ENCODE results near the gene HBP1. TPM values are rescaled to one million over a fixed set of nuclear protein-coding genes. Genes with fewer than 3 reads are reported as not detected.

The HBP1 gene
- total and polyA plus RNA-seq, 2 of the 4 experiments (the other 2 are of a cell fraction) = 27.1 to 69.9 TPM

GRCh38 chr7:107242267-107242666, 73.5 kb downstream of the HBP1 start:
- no TSS peak for BruUV-seq (replicated peaks)
- Histone ChIP-seq H2BK120ac (ENCODE audit: low read depth, low read length) (no peak overlapping the region), H2AK9ac (replicated peaks; ENCODE audit: low read depth, low read length, poor library complexity) (no peak overlapping the region), H2BK15ac (ENCODE audit: low read depth, low read length) (no peak overlapping the region), H3K23ac (ENCODE audit: low read depth, low read length) (no peak overlapping the region), H2AK5ac (ENCODE audit: low read depth, low read length) (no peak overlapping the region), H3K18ac (ENCODE audit: low read depth, low read length) (no peak overlapping the region), H3K27me3 (ENCODE audit: control insufficient read depth, insufficient read depth, low read length) (no peaks in the 10 kb centered on the region), H3K14ac (replicated peaks; ENCODE audit: low read depth, low read length) (no peak overlapping the region), H4K20me1 (ENCODE audit: insufficient read depth, low read length) (no peaks in the 10 kb centered on the region), H3K9me1 (ENCODE audit: insufficient read depth, low read length) (no peaks in the 10 kb centered on the region), H3K4me2 (ENCODE audit: low read depth, low read length) (no peak overlapping the region), H3K9me3 (ENCODE audit: control insufficient read depth, insufficient read depth, low read length) (peaks cover 7% of the 10 kb centered on the region; the same call in 1 of the 2 replicates), H3K56ac (ENCODE audit: extremely low read depth, insufficient read depth, low read length) (no peak overlapping the region), H3K4ac (ENCODE audit: low read depth, low read length) (no peak overlapping the region), H4K5ac (ENCODE audit: low read depth, low read length) (no peak overlapping the region), H3K4me3 (ENCODE audit: insufficient read depth, low read depth, low read length) (no peak overlapping the region), H3K79me1 (ENCODE audit: low read depth in 1 of 2, low read length in 2 of 2) (0 out of 4 replicates have a peak, but pooled peaks cover 0 to 5% of the 10 kb centered on the region in 2 experiments), H2BK20ac (ENCODE audit: low read depth, low read length) (no peak overlapping the region), H3K36me3 (ENCODE audit: control insufficient read depth, insufficient read depth, low read length) (peaks cover 3% of the 10 kb centered on the region; the same call in 1 of the 2 replicates), H3K4me1 (ENCODE audit: control insufficient read depth, insufficient read depth, low read length) (no peaks in the 10 kb centered on the region), H2BK5ac (ENCODE audit: low read depth, low read length, poor library complexity, severe bottlenecking) (no peak overlapping the region), H2AFZ (replicated peaks; ENCODE audit: low read length, poor library complexity) (no peak overlapping the region), H3K9ac (ENCODE audit: low read depth, low read length) (no peak overlapping the region), H4K91ac (ENCODE audit: insufficient read depth, low read depth, low read length) (no peak overlapping the region), H3K27ac (ENCODE audit: insufficient read depth, low read length) (no peak overlapping the region), H4K8ac (ENCODE audit: low read depth in 2 of 2, low read length in 2 of 2) (no peak overlapping the region)
- ATAC-seq (ENCODE audit: low read depth) (no peak), DNase-seq (no peak)
- WGBS, 2 experiments (ENCODE audit: extremely low coverage in 2 of 2, insufficient read length in 1 of 2) = 100% methylated on average over 3 of the region's 4 CpGs; no CpG with 5 or more reads in 1 of the 2 experiments
- ChIA-PET POLR2A (ENCODE audit: unreplicated experiment) (no interaction called here), CTCF (no interaction called here)
- in situ Hi-C loops (cut with MboI; ENCODE audit: low sequenced_read_pairs) (no loop called here), intact Hi-C loops (cut with micrococcal nuclease) (no loop called here), dilution Hi-C loops (cut with HindIII; ENCODE audit: low sequenced_read_pairs, unreplicated experiment) (no loop called here)
- TF ChIP-seq CEBPB (IDR thresholded peaks at IDR 0.05; ENCODE audit: low read depth, low read length) (no peak), USF2 (IDR thresholded peaks at IDR 0.05; ENCODE audit: low read depth, low read length) (no peak), MXI1 (IDR thresholded peaks at IDR 0.05; ENCODE audit: borderline replicate concordance, low read depth, low read length) (no peak), RAD21 (IDR thresholded peaks at IDR 0.05; ENCODE audit: low read length) (no peak), MAZ (IDR thresholded peaks at IDR 0.05; ENCODE audit: borderline replicate concordance, low read depth, low read length) (no peak), RCOR1 (IDR thresholded peaks at IDR 0.05; ENCODE audit: insufficient replicate concordance, low read length) (no peak), FOS (IDR thresholded peaks at IDR 0.05; ENCODE audit: low read depth, low read length) (no peak), CHD1 (IDR thresholded peaks at IDR 0.05; ENCODE audit: low read depth, low read length) (no peak), POLR2A (IDR thresholded peaks at IDR 0.05; ENCODE audit: low read depth, low read length) (no peak)
- TF ChIP-seq, protein P1, sequence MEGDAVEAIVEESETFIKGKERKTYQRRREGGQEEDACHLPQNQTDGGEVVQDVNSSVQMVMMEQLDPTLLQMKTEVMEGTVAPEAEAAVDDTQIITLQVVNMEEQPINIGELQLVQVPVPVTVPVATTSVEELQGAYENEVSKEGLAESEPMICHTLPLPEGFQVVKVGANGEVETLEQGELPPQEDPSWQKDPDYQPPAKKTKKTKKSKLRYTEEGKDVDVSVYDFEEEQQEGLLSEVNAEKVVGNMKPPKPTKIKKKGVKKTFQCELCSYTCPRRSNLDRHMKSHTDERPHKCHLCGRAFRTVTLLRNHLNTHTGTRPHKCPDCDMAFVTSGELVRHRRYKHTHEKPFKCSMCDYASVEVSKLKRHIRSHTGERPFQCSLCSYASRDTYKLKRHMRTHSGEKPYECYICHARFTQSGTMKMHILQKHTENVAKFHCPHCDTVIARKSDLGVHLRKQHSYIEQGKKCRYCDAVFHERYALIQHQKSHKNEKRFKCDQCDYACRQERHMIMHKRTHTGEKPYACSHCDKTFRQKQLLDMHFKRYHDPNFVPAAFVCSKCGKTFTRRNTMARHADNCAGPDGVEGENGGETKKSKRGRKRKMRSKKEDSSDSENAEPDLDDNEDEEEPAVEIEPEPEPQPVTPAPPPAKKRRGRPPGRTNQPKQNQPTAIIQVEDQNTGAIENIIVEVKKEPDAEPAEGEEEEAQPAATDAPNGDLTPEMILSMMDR (conservative IDR thresholded peaks at IDR 0.05; ENCODE audit: low read depth, low read length) = no peak

Data from IMR-90 (cell line).